Stimulated activated CD4-positive, alpha-beta T cell treated with anti-CD3 and anti-CD28 coated beads, Interleukin-4, amount 100 ng/mL, for 4 hours (primary cell): Measurements from ENCODE around the gene TNS3.

Experiments used
- DNase-seq, 2 experiments: peaks; one replicate each; pipeline ENCODE4 v3.0.0-alpha.2; 2020

TNS3 gene

GRCh38 chr7:47418601-47419309 lies 163.2 kb downstream of the TNS3 start:
- DNase-seq = no peak

GRCh38 chr7:47416492-47417480 lies 165.1 kb downstream of the TNS3 start:
- no peak for DNase-seq

- DNase-seq = no peak
Measured at GRCh38 chr7:47415318-47416212, 166.3 kb downstream of the TNS3 start.

- no peak for DNase-seq
Measured at GRCh38 chr7:47414342-47415317, 167.3 kb downstream of the TNS3 start.

GRCh38 chr7:47413526-47414341 lies 168.2 kb downstream of the TNS3 start:
- no peak for DNase-seq

- DNase-seq = no peak
Measured at GRCh38 chr7:47411901-47412300, 170.0 kb downstream of the TNS3 start.

GRCh38 chr7:47411281-47411869 lies 170.5 kb downstream of the TNS3 start:
- no peak for DNase-seq

- DNase-seq = no peak
Measured at GRCh38 chr7:47408675-47409074, 173.2 kb downstream of the TNS3 start.

- no peak for DNase-seq
Measured at GRCh38 chr7:47407821-47408674, 173.9 kb downstream of the TNS3 start.

GRCh38 chr7:47407136-47407535 lies 174.8 kb downstream of the TNS3 start:
- no peak for DNase-seq

GRCh38 chr7:47406801-47407129 lies 175.1 kb downstream of the TNS3 start:
- DNase-seq = no peak

- DNase-seq = no peak
Measured at GRCh38 chr7:47405921-47406800, 175.8 kb downstream of the TNS3 start.

- no peak for DNase-seq
Measured at GRCh38 chr7:47405286-47405904, 176.5 kb downstream of the TNS3 start.

- no peak for DNase-seq
Measured at GRCh38 chr7:47404010-47404409, 177.9 kb downstream of the TNS3 start.

- DNase-seq = no peak
Measured at GRCh38 chr7:47402941-47403866, 178.7 kb downstream of the TNS3 start.
